GM20431 (cell line): ENCODE data around the gene ABR.

ENCODE experiments used
- in situ Hi-C: fragments of 300-500 bp; cut with MseI, MboI; formaldehyde crosslinking; loops from one replicate; pipeline ENCODE4 v1.15.0; 2020; ENCODE audit warnings: low sequenced_read_pairs; ENCODE audit not compliant: unreplicated experiment

The ABR gene

DNA sequence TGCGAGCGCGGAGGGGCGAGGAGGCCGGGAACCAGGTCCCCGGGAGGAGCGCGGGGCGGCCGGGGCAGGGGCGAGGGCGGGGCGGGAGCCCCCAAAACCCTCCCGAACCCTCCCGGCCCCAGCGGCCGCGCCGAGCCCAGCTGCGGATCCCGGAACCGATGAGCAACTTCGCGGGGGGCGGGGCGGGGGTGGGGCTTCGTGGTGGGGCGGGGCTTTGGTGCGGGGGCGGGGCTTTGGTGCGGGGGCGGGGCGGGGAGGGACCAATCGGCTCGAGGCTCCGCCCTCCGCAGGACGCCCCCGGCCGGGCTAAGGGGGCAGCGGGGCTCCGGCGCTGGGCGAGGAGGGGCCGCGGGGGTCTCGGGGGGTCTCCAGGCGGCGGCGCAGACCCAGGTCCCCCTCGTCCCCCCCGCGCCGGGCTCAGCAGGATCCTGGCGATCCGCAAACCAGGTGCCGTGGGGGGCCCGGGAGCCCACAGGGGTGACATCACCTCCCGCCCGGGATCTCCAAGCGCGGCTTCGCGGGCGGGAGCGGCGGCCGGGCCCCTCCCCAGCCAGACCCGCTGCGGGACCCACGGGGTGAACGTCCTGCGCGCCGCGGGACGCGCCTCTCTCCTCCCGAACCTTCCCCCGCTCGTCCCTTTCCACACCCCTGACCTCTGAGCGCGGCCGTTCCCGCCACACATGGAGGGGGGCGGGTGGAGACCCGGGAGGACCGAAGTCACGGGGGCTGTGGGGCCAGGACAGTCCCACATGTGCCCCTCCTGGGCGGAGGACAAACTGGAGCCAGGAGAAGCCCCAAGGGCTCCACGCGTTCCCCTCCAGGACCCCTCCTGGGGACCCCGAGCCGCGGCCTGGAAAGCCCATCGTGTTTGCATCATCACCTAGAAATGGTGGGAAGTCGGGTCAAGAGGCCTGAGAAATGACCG lies at the start of gene ABR:
ABR (minus strand) TSS at position 164 of the 925 bp plus-strand sequence. CDS start 254 bp downstream, outside the sequence.
- in situ Hi-C loops: no loop called here

DNA sequence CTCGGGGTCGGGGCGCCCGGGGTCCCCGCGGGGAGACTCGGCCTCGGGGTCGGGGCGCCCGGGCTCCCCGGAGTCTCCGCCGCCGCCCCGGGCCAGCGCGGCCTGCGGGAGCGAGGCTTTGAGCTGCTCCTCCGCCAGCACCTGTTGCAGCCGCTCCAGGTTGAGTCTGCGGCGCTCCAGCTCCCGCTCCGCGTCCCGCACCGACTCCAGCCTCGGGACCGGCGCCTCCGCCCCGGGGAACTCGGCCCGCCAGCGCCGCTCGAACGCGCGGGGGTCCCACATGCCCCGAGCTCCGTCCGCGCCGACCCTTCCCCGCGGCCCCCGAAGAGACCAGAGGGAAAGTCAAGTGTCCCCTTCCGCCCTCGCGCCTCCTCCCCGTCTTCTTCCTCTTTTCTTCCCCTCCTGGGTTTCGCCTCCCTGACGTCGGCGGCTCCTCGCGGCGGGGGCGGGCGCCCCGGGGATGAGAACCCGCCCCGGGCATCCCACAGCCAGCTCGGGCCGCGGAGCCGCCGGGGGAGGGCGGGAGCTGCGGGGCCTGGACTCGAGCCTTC lies 49.6 kb upstream of the ABR start:
- in situ Hi-C loops: no loop called here

DNA sequence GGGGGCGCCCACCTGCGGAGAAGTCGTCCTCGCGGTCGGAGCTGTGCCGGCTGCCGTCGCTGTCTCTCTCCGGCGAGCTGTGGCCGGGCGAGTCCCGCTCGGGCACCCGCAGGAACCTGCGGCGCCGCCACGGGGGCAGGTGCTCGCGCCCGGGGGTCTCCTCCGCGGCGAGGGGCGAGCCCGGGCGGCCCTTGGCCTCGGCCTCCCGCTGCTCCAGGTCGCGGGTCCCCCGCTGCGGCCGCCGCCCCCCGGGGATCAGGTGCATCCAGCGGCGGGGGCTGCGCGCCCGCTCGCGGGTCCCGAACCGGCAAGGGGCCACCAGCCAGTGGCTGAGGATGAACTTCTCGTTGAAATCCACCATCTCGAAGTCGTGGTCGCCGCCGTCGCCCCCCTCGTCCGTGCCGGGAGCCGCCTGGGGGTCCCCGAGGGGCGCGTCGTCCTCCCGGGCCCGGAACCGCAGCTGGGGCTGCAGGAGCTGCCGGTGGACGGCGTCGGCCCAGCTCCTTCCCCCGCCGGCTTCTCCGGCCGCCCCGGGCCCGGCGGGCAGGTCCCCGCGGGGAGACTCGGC lies 49.1 kb upstream of the ABR start:
- in situ Hi-C loops: no loop called here

DNA sequence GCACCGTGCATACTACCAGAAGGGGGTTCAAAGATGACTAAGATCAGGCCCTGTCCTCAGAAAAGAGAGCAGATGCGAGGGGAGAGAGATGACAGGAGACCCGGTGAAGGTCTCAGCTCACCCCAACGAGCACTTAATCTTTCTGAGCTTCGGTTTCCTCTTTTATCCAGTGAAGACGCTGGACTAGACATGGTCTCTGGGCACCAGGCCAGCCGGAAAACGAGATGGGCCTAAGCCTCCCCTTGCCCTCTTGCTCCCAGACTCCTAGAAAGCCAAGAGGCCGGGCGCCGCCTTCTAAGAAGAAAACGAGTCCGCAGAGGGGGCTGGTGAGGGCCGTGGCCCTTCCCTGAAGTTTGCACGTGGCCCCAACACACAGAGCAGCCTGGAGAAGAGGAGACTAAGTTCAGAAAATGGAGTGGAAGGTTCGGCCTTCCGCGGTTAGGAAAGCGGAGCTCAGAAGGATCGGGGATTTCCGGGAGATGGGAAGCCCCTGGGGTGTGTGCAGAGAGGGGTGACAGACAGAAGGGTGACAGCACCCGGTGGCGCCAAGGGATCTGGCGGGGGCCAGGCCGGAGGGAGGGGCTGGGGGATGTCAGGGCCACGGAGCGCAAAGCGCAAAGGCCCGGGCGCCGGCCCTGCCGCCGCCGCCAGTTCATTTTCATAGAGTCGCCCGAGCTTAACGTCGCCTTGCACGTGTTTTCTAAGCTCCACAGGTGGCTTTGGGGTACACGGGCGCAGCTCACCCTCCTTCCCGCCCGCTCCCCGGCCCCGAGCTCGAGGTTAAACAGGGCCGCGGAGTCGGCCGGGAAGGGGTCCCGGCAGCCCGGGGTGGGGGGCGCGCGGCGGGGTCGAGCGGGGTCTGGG lies 48.4 kb upstream of the ABR start:
- in situ Hi-C loops: no loop called here

DNA sequence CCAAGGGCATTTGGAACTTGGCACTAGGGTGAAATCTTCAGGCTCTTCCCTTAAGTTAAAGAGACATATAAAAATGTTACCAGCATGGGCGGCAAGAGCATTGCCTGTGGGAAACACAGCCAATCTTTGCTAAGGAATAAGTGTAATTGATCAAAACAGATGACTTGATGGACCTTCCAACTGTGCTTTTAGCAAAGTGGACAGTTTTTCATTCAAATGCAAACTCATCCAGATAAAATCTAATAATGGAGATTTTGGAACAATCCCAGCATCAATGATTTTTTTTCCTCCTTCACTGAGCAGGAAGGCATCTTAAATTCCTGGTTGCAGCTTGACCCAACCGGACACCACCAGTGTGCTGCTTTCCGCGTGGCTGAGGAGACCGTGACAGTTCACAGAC lies 47.6 kb upstream of the ABR start:
- in situ Hi-C loops: no loop called here

DNA sequence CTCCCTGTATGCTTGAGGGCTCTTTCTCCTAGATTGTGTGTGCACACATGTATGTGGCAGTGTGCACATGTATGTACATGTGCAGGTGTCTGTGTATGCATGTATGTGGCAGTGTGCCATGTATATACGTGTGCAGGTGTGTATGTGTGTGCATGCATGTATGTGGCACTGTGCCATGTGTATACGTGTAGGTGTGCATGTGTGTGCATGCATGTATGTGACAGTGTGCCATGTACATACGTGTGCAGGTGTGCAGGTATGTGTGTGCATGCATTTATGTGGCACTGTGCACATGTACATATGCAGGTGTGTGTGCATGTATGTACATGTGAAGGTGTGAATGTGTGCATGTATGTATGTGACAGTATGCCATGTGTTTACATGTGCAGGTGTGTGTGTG lies 46.5 kb upstream of the ABR start:
- in situ Hi-C loops: no loop called here

DNA sequence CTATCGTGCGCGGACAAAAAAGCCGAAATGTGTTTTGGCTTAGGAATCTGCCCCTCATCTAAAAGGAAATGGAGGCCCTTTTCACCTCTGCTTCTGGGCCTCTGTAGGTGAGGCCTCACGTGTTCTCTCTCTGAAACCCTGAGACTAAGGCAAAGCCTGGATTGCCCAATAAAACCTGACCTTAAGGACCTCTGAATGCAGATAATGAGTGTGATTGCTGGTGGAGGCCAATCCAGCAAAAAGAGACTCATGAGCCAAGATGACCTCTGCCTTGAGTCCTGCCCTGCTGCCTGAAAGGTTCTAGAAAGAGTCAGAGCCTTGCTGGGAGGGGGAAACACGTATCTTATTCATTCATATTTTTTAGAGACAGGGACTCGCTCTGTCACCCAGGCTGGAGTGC lies 44.5 kb upstream of the ABR start:
- in situ Hi-C loops: no loop called here

DNA sequence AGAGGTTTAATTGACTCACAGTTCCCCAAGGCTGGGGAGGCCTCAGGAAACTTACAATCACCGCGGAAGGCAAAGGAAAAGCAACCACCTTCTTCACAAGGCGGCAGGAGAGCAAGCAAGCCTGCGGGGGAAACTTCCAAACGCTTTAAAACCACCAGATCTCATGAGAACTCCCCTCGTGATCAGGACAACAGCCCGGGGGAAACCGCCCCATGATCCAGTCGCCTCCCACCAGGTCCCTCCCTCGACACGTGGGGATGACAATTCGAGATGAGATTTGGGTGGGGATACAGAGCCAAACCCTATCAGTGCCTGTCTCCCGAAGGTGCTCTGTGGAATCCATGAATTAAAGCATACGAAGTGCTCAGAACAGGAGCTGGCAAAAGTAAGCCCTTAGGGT lies 43.9 kb upstream of the ABR start:
- in situ Hi-C loops: no loop called here

DNA sequence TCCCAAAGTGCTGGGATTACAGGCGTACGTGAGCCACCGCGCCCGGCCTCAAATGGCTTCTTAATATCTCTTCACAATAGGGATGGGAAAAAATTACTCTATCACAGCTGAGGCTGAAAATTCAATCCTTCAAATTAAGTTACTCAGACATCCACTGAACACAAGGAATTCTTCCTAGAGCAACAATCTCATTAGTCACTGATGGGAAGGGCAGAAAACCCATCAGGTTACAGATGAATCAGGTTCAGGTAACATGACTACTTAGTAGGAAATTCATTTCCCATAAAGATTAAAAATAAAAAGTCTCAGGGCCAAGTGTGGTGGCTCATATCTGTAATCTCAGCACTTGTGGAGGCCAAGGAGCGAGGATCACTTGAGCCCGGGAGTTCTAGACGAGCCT lies 42.5 kb upstream of the ABR start:
- in situ Hi-C loops: no loop called here

DNA sequence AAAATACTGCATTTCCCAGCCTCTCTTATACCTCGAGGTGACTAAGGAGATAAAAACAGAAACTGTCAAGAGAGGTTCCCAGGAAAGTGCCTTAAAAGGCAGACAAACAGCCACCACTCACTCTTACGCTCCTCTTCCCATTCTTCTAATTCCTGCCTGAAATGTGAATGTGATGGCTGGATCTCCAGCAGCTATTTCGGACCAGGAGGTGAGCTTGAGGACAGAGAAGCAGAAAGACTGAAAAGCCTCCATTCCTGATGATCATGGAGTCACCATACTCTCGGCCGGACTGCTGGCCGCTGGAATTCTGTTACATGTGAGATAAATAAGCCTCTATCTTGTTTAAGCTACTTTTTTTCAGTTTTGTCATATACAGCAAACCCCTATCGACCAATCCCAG lies 41.4 kb upstream of the ABR start:
- in situ Hi-C loops: no loop called here

DNA sequence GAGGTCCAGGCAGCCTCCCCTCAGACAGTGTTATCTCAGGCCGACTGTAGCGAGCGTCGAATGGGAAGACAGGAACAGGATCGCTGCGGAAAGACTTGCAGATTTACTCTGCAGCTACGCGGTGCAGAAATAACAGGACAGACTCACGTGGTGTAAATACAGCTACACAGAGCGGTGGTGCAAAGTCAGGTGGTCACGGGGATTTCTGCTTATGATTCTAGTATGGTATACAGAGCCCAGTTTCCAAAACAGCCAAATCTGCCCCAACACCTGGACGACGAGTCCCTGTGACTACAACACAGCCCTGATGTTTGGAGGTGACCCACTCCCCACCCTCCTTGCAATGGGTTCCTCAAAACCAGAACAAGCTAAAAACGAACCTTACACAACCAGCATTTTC lies 40.6 kb upstream of the ABR start:
- in situ Hi-C loops: no loop called here

DNA sequence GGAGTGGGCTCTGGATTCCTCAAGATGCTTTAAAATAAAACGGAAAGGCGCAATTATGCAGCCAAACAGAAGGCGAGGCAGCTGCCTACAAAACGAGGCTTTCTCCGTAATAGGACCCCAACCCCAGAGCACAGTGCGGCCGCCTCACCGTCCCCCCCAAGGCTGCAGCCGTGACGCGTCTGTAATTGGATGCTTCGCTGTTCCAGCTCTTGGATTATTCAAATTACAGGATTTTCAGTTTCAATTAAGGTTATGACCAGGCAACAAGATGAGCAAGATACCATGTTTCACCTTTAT lies 37.3 kb upstream of the ABR start:
- in situ Hi-C loops: no loop called here

DNA sequence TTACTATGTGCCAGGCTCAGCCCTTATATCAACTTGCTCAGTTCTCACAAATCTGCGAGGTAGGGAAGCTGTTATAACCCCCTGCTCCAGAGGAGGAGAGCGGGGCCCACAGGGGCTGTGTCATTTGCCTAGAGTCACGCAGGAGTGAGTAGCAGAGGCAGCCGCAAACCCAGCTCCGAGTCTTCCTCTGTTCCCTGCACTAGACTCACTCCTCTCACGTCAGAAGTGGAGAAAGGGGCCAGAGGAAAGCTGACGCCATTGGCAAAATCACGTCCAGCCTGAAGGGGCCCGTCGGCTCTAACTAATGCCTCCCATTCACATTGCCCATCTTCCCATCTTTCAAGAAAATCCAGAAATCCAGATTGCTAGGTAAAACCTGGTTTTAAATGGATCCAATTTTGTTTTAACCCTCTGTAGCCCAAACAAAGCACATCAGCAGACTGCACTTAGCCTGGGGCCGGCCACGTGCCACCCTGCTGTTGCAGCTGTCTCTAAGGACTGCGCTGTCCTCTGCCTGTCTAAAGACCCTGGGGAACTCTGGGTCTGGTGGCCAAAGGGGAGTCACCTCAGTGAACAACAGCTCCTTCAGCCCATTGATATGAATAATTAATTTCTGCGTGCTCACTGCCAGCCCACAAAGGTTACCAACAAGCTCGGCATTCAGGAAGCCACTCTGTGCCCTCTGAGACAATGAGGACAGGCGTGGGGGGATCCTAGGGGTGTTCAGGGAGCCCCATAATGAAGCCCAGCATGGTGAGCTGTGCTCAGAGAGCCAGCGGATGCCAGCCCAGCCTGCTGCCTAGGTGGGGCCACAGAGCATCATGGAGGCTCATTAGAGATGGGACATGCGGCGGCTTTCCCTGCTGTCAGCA lies 36.7 kb upstream of the ABR start:
- in situ Hi-C loops: no loop called here

DNA sequence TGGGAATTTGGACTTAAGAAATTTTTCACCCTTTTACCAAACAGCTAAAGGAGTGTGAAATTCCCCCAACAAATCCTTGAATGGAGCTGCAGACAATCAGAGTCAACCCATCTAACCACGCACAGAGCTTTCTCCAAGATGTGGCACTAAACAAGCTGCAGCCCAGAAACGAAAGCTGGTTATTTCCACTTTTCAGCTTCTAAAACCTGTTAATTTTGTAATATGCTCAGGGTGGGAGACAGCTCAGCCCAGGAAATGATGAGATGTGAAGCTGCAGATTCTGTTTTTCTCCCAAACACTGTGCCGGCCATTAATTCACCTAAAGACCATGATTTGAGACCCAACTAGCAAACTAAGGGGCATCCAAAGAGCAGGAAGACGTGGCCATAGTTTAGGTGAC lies 33.2 kb upstream of the ABR start:
- in situ Hi-C loops: no loop called here

DNA sequence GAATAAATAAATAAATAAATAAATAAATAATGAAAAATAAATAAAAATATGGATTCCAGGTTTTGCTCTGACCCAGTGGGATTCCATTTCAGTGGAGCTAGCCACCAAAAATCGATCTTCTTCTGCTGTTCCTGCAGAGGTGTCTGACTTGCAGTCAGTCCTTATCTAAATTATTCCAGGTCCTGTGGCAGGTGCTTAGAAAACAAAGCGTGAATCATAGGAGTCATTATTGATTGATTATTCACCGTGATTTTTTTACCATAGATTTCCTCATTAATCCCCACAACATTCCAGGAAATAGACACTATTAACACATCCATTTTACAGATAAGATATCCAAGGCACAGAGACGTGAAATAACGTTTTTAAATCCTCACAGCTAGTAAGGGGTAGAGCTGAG lies 31.5 kb upstream of the ABR start:
- in situ Hi-C loops: no loop called here

DNA sequence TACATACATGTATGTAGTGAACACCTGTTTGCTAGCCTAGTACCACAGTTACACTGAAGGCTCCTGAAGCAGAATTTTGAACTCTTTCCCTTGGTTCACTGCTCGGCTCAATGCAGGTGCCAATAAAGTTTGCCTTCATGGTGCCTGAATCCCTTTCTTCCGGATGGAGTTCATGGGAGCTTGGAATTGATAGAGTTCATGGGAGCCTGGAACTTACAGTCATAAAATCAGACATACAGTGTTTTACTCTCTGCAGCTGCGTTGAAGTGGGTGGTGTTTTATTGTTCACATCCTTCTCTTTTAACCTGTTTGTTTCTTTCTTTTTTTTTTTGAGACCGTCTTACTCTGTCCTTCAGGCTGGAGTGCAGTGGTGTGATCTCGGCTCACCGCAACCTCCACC lies 29.2 kb upstream of the ABR start:
- in situ Hi-C loops: no loop called here

DNA sequence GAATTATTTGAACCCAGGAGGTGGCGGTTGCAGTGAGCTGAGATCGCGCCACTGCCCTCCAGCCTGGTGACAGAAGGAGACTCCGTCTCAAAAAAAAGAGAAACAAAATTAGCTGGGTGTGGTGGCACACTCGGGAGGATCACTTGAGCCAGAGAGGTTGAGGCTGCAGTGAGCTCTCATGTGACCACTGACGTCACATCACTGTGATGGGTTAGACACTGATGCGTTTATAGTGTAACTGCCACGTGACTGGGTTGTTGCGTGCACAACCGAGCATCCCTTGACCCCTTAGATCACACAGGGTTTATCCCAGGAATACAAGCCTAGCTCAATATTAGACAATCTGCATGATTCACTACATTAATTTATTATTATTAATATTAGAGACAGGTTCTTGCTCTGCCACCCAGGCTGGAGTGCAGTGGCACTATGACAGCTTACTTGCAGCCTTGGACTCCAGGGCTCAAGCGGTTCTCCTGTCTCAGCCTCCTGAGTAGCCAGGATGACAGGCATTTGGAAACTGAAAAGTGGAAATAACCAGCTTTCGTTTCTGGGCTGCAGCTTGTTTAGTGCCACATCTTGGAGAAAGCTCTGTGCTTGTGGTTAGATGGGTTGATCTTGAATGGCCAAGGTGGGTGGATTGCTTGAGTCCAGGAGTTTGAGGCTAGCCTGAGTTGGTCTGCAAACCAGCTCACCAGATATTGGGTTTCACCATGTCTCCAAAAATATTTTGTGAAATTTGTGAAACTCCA lies 26.4 kb upstream of the ABR start:
- in situ Hi-C loops: no loop called here

DNA sequence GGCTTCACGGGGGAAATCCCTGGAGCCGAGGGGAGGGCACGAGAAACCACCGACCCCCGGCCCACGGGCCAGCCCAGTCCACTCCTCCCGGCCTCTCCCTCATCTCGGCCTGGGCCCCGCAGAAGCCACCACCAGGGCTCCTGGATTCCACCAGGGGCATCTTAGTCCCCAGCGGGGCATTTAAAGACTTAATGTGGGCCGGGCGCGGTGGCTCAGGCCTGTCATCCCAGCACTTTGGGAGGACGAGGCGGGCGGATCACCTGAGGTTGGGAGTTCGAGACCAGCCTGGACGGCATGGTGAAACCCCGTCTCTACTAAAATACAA lies 24.1 kb upstream of the ABR start:
- in situ Hi-C loops: no loop called here
